CD8-positive, alpha-beta memory T cell (primary cell): ENCODE measurements around the gene MAFB. TPM values are rescaled to one million over a fixed set of nuclear protein-coding genes. Genes with fewer than 3 reads are reported as not detected.
A peak's percentile ranks its signal among the peaks of the same experiment; 100 is the strongest.

ENCODE experiments used
- CTCF ChIA-PET: fragments of 350-600 bp; sonication (Branson Sonifier 250); formaldehyde crosslinking; loops from one replicate; lab custom pipeline; 2021; ENCODE audit warnings: antibody characterized with exemption; lab: Charles Lee
- POLR2A ChIA-PET: fragments of 350-600 bp; sonication (Branson Sonifier 250); formaldehyde crosslinking; loops from one replicate; lab custom pipeline; 2021; ENCODE audit warnings: antibody characterized with exemption; lab: Charles Lee
- DNase-seq, 5 donors: peaks; one replicate each; pipeline versions ENCODE4 v3.0.0 to v3.0.0-alpha.2; 2020 to 2022; ENCODE audit warnings: mixed read lengths in 1 of 5
- H3K27ac ChIP-seq: one replicate; pipeline ENCODE4 v1.7.0; 2013; ENCODE audit warnings: low read depth, mild to moderate bottlenecking, low read length, moderate library complexity
- H3K27me3 ChIP-seq: 2 replicates; pipeline ENCODE4 v1.7.0; 2013; ENCODE audit warnings: low read length, mild to moderate bottlenecking; ENCODE audit not compliant: insufficient read depth, poor library complexity, severe bottlenecking
- H3K36me3 ChIP-seq: 2 replicates; pipeline ENCODE4 v1.7.0; 2013; ENCODE audit warnings: mild to moderate bottlenecking, low read length, moderate library complexity; ENCODE audit not compliant: insufficient read depth
- H3K4me1 ChIP-seq: 2 replicates; pipeline ENCODE4 v1.7.0; 2013; ENCODE audit warnings: mild to moderate bottlenecking, low read length, moderate library complexity; ENCODE audit not compliant: insufficient read depth
- H3K4me3 ChIP-seq: 2 replicates; pipeline ENCODE4 v1.7.0; 2013; ENCODE audit warnings: mild to moderate bottlenecking, low read length
- H3K9me3 ChIP-seq: 2 replicates; pipeline ENCODE4 v1.7.0; 2013; ENCODE audit warnings: mild to moderate bottlenecking, low read length
- H3K27ac Mint-ChIP-seq, 8 donors: one replicate each; pipeline ENCODE4 v1.8.0; 2020 to 2021; ENCODE audit warnings: mixed read lengths in 8 of 8, mild to moderate bottlenecking in 6 of 8, inconsistent platforms in 3 of 8, moderate library complexity in 3 of 8
- H3K27me3 Mint-ChIP-seq, 2 donors: one replicate each; pipeline ENCODE4 v1.8.0; 2020 to 2021; ENCODE audit warnings: mixed read lengths in 2 of 2, mild to moderate bottlenecking in 1 of 2, moderate library complexity in 1 of 2
- H3K36me3 Mint-ChIP-seq, 3 donors: one replicate each; pipeline ENCODE4 v1.8.0; 2020 to 2021; ENCODE audit warnings: mixed read lengths in 3 of 3, inconsistent platforms in 1 of 3, mild to moderate bottlenecking in 1 of 3
- H3K4me1 Mint-ChIP-seq, 3 donors: one replicate each; pipeline ENCODE4 v1.8.0; 2020 to 2021; ENCODE audit warnings: mixed read lengths in 3 of 3, inconsistent platforms in 1 of 3, mild to moderate bottlenecking in 1 of 3
- H3K4me3 Mint-ChIP-seq, 7 donors: one replicate each; pipeline ENCODE4 v1.8.0; 2020 to 2021; ENCODE audit warnings: mixed read lengths in 7 of 7, mild to moderate bottlenecking in 6 of 7, moderate library complexity in 4 of 7, inconsistent platforms in 2 of 7
- H3K9me3 Mint-ChIP-seq, 5 donors: one replicate each; pipeline ENCODE4 v1.8.0; 2020 to 2022; ENCODE audit warnings: mixed read lengths in 5 of 5, mild to moderate bottlenecking in 3 of 5, moderate library complexity in 2 of 5, inconsistent platforms in 1 of 5
- polyA plus RNA-seq: library from polyadenylated mRNA; unstranded; fragments of 300-500 nt; fragmentation: Illumina TruSeq; gene quantifications from one replicate; pipeline ENCODE4 v1.2.3, GENCODE V29; 2021
- total RNA-seq, 2 experiments: library from RNA; stranded (reverse); gene quantifications; one replicate each; pipeline ENCODE4 v1.2.3, GENCODE V29; 2021

MAFB gene
- total and polyA plus RNA-seq, 3 experiments from 2014 or later = 1.7 to 2.0 TPM; not detected in 1

DNA sequence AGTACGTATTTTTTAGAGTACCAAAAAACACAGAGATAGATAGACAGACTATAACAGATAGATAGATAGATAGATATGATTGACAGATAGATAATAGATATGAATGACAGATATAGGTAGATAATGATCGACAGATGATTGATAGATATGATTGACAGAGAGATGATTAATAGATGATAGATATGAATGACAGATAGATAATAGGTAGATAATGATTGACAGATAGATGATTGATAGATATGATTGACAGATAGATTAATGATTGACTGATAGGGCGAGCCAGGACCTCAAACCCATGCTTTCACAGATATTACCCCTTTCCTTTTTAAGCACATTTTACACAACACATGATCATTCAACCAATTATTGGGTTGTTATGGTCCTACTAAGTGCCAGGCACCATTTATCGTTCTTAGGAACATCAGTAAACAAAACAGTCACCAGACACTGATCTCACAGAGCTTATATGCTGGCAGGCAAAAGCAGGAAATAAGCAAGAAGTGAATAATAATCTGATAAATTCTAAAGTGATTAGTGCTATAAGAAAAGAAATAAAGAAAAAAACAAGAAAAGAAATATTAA is 11.6 kb downstream of the MAFB start:
- H3K27me3 Mint-ChIP-seq = peaks cover 25 to 58% of the 10 kb centered on the region in 2 donors
- H3K36me3 Mint-ChIP-seq = no peaks in the 10 kb centered on the region
- POLR2A ChIA-PET = no interaction called here
- H3K27ac Mint-ChIP-seq = no peak overlapping the region
- Histone ChIP-seq H3K27me3 (no peaks in the 10 kb centered on the region), H3K4me1 (no peaks in the 10 kb centered on the region), H3K36me3 (no peaks in the 10 kb centered on the region), H3K4me3 (no peak overlapping the region), H3K9me3 (no peaks in the 10 kb centered on the region), H3K27ac (no peak overlapping the region)
- no peak for DNase-seq
- H3K9me3 Mint-ChIP-seq = no peaks in the 10 kb centered on the region
- no peak overlapping the region for H3K4me3 Mint-ChIP-seq
- H3K4me1 Mint-ChIP-seq = no peaks in the 10 kb centered on the region
- CTCF ChIA-PET = interaction anchor here (1.0 kb wide), 1 partner anchor 11 kb away, joined by 4 read pairs; no protein-coding TSS in a partner anchor

DNA sequence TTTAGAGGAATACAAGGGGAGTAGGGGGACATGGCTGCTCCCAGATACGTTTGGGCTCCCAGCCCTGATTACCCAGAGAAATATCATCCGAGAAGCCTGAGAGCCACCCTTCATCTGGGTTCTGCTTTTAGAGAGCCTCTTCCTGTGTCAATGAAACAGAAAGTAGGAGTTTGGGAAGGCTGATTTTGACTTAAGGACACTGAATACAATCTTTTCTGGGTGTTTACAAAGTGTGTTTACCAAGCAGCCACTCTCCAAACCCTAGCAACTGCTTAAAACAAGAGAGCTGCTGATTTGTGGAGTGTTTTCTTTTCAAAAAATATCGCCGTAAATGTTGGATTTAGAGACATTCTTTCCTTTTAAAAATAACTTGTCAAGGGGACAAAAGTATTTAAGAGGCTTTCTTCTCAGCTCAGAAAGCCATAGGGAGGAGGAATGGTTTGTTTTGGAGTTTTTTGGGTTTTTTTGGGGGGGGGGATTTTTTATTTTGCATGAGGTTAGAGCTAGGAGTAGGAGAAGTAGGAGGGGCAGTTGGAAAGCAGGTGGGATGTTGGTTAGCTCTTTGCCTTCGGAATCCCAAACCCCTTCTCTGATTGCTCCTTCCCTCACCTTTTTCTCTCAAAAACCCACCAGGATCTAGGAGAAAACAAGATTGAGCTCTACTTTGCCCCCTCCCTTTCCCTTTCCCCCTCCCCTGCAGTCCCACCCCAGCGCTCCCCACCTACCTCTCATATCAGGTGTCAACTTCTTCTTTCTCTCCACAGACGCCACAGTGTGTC is 12.4 kb downstream of the MAFB start:
- no peaks in the 10 kb centered on the region for H3K4me1 Mint-ChIP-seq
- H3K27me3 ChIP-seq = no peaks in the 10 kb centered on the region
- no peak for DNase-seq
- H3K27ac ChIP-seq = no peak overlapping the region
- CTCF ChIA-PET = interaction anchor here (1.0 kb wide), 1 partner anchor 11 kb away, joined by 4 read pairs; no protein-coding TSS in a partner anchor
- H3K36me3 Mint-ChIP-seq = no peaks in the 10 kb centered on the region
- H3K27me3 Mint-ChIP-seq = peaks cover 24 to 51% of the 10 kb centered on the region in 2 donors
- no peaks in the 10 kb centered on the region for H3K36me3 ChIP-seq
- H3K9me3 Mint-ChIP-seq = no peaks in the 10 kb centered on the region
- no peak overlapping the region for H3K4me3 ChIP-seq
- POLR2A ChIA-PET = no interaction called here
- H3K27ac Mint-ChIP-seq = no peak overlapping the region
- no peak overlapping the region for H3K4me3 Mint-ChIP-seq
- no peaks in the 10 kb centered on the region for H3K9me3 ChIP-seq
- H3K4me1 ChIP-seq = no peaks in the 10 kb centered on the region

DNA sequence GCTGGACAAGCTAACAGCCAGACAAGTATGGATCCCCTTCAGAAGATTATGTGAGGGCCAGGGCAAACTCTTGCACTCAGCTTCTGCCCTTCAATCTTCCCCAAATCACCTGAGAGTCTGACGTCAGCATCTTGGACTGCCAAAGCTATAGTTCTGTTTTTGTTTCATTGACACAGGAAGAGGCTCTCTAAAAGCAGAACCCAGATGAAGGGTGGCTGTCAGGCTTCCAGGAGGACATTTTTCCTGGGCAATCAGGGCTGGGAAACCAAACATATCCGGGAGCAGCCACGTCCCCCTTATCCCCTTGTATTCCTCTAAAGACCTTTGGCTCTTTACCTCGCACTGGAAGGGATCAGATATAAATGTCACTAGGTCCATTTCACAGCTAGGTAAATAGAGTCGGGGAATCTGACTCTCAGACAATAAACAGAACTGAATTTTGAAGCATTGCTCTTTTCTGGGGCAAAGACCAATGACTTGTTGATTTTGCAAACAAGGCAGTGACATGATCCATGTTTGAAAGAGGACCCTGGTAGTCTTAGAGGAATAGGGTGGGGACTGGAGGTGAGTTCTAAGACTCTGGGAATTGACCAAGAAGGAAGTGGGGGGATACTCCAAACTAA is 13.3 kb downstream of the MAFB start:
- H3K27ac Mint-ChIP-seq = no peak overlapping the region
- no peaks in the 10 kb centered on the region for H3K27me3 ChIP-seq
- H3K36me3 Mint-ChIP-seq = peaks cover 0 to 1% (median 0%) of the 10 kb centered on the region in 3 donors
- H3K9me3 Mint-ChIP-seq = no peaks in the 10 kb centered on the region
- no peak overlapping the region for H3K4me3 Mint-ChIP-seq
- CTCF ChIA-PET = no interaction called here
- no peak overlapping the region for H3K27ac ChIP-seq
- POLR2A ChIA-PET = no interaction called here
- no peaks in the 10 kb centered on the region for H3K4me1 Mint-ChIP-seq
- peaks cover 15 to 42% of the 10 kb centered on the region in 2 donors for H3K27me3 Mint-ChIP-seq
- no peak overlapping the region for H3K4me3 ChIP-seq
- no peaks in the 10 kb centered on the region for H3K36me3 ChIP-seq
- no peaks in the 10 kb centered on the region for H3K9me3 ChIP-seq
- no peaks in the 10 kb centered on the region for H3K4me1 ChIP-seq
- no peak for DNase-seq

DNA sequence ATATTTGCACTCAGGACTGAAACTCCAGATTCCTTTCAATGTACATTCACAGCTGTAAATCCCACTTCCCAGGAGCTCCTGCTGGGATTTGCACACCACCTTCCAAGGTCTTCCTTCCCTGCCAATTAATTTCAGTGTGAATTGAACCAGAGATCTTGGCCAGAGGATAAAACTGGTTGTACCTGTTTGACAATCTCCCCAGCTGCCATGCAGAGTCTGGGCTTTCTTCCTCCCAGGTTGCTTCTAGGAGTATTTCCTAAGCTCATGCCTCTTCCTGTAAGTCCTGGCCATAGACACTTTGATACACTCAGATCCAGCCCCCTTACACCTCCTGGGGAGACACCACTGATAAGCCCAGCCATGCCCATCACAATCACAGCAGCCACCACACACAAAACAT is 15.6 kb downstream of the MAFB start:
- no peaks in the 10 kb centered on the region for H3K4me1 ChIP-seq
- no peaks in the 10 kb centered on the region for H3K36me3 ChIP-seq
- H3K9me3 ChIP-seq = no peaks in the 10 kb centered on the region
- no peak for DNase-seq
- H3K9me3 Mint-ChIP-seq = no peaks in the 10 kb centered on the region
- no peak overlapping the region for H3K27ac Mint-ChIP-seq
- no peak overlapping the region for H3K27ac ChIP-seq
- ChIA-PET CTCF (no interaction called here), POLR2A (no interaction called here)
- peaks cover 0 to 1% (median 0%) of the 10 kb centered on the region in 3 donors for H3K36me3 Mint-ChIP-seq
- H3K4me3 Mint-ChIP-seq = no peak overlapping the region
- H3K27me3 ChIP-seq = no peaks in the 10 kb centered on the region
- H3K4me3 ChIP-seq = no peak overlapping the region
- H3K27me3 Mint-ChIP-seq = peaks cover 13 to 29% of the 10 kb centered on the region in 2 donors
- H3K4me1 Mint-ChIP-seq = no peaks in the 10 kb centered on the region

DNA sequence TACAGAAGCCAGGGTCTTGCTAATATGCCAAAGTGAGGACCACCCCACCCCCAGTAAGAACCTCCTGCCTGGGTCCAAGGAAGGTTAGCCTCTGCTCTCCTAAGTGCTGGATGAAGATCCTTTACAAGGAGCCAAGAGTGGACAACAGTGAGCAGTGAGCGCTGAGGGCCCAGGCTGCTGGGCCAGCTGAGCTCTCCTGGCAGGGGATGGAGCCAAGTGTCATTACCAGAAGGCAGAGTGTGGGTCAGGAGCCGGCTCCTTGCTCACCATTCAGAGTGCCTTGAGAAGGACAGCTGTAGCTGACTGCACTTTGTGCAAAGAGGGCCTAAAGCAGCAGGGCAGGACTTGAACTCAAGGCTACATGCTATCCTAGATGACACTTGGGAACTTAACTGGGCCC is 16.9 kb downstream of the MAFB start:
- H3K36me3 Mint-ChIP-seq = peaks cover 0 to 1% (median 0%) of the 10 kb centered on the region in 3 donors
- ChIA-PET CTCF (no interaction called here), POLR2A (no interaction called here)
- peak overlapping the region in 1 of 8 donors; percentile 64 for H3K27ac Mint-ChIP-seq
- Histone ChIP-seq H3K9me3 (no peaks in the 10 kb centered on the region), H3K27ac (no peak overlapping the region), H3K4me1 (no peaks in the 10 kb centered on the region), H3K4me3 (no peak overlapping the region), H3K36me3 (no peaks in the 10 kb centered on the region), H3K27me3 (no peaks in the 10 kb centered on the region)
- no peaks in the 10 kb centered on the region for H3K9me3 Mint-ChIP-seq
- H3K4me1 Mint-ChIP-seq = no peaks in the 10 kb centered on the region
- no peak overlapping the region for H3K4me3 Mint-ChIP-seq
- peaks cover 10 to 23% of the 10 kb centered on the region in 2 donors for H3K27me3 Mint-ChIP-seq
- no peak for DNase-seq

DNA sequence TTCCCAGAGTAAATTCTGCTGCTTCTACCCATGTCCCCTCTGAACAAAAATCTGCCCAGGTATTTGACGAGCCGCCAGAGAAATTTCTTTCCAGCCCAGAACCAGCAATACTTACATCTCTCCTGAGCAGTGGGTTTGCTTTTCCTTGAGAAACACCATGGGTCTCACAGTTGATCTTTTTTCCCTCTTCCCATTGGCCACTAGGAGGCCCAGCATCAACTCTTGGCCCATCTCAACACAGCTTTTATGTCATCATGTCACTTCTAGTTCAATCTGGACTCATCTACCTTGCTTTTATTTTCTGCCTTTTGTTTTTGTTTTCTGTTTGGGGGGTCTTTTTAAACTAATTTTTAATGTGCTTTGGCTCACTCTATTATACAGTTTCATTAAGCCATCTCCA is 18.8 kb downstream of the MAFB start:
- no peak overlapping the region for H3K27ac Mint-ChIP-seq
- Histone ChIP-seq H3K4me3 (no peak overlapping the region), H3K27ac (no peak overlapping the region), H3K36me3 (no peaks in the 10 kb centered on the region), H3K4me1 (no peaks in the 10 kb centered on the region), H3K9me3 (no peaks in the 10 kb centered on the region), H3K27me3 (no peaks in the 10 kb centered on the region)
- CTCF ChIA-PET = no interaction called here
- DNase-seq = no peak
- POLR2A ChIA-PET = no interaction called here
- H3K4me3 Mint-ChIP-seq = no peak overlapping the region
- peaks cover 0 to 1% (median 0%) of the 10 kb centered on the region in 3 donors for H3K36me3 Mint-ChIP-seq
- no peaks in the 10 kb centered on the region for H3K4me1 Mint-ChIP-seq
- no peaks in the 10 kb centered on the region for H3K9me3 Mint-ChIP-seq
- H3K27me3 Mint-ChIP-seq = peaks cover 2 to 13% of the 10 kb centered on the region in 2 donors

DNA sequence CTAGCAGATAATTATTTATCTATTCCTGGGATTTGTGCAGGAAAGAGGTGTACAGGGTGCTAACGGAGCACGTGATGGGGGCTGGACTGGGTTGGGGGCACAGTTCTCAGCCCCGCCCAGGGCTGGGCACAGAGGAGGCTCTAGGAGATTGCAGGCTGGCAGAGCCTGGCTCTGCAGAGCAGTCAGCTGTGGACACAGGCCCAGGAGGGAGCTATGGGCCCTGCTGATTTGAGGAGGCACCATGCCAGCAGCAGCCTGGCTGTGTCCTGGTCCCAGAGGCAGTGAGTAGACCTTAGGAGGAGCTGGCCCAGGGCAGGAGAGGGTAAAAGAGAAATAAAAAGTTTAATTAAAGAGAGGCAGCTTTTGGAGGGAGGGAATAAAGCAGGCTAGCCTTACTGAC is 19.3 kb downstream of the MAFB start:
- no peaks in the 10 kb centered on the region for H3K9me3 Mint-ChIP-seq
- no peak overlapping the region for H3K27ac Mint-ChIP-seq
- DNase-seq = no peak
- Histone ChIP-seq H3K4me3 (no peak overlapping the region), H3K36me3 (no peaks in the 10 kb centered on the region), H3K27ac (no peak overlapping the region), H3K27me3 (no peaks in the 10 kb centered on the region), H3K4me1 (no peaks in the 10 kb centered on the region), H3K9me3 (no peaks in the 10 kb centered on the region)
- peaks cover 0 to 1% (median 0%) of the 10 kb centered on the region in 3 donors for H3K36me3 Mint-ChIP-seq
- H3K4me1 Mint-ChIP-seq = no peaks in the 10 kb centered on the region
- H3K4me3 Mint-ChIP-seq = no peak overlapping the region
- peaks cover 2 to 8% of the 10 kb centered on the region in 2 donors for H3K27me3 Mint-ChIP-seq
- CTCF ChIA-PET = no interaction called here
- POLR2A ChIA-PET = no interaction called here
